ENCODE data around the gene SPTB. TPM values are rescaled to one million over a fixed set of nuclear protein-coding genes. Genes with fewer than 3 reads are reported as not detected.

Gene SPTB
- total RNA-seq, 1 donor from 2014 or later = 3.0 TPM

DNA sequence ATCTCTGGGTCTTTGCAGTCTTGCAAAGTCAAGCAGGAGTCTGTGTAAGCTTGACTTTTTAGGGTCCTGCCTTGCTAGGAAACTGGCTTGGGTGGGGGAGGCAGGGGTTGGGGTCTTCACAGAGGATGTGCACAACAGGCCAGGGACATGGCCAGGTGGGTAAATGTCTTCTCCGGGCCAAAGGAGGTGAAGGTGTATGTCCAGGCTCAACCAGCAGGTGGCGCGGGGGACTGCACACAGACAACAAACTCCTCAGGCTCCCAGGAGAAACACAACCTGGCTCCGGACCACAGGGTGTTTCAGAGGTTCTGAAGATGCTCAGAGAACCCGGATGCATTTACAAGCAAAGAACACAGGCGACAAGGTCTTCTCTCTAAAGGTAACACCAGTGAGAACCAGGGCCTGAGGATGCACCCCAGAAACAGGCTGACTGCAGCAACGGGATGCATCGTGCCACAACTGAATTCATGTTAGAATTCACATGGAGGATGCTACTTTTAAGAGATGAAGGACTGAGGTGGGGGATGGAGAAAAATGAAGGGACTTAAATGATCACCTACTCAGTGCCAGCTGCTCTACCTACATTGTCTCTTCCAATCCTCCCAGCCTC is 119.5 kb downstream of the SPTB start:
- TF ChIP-seq, protein P1, sequence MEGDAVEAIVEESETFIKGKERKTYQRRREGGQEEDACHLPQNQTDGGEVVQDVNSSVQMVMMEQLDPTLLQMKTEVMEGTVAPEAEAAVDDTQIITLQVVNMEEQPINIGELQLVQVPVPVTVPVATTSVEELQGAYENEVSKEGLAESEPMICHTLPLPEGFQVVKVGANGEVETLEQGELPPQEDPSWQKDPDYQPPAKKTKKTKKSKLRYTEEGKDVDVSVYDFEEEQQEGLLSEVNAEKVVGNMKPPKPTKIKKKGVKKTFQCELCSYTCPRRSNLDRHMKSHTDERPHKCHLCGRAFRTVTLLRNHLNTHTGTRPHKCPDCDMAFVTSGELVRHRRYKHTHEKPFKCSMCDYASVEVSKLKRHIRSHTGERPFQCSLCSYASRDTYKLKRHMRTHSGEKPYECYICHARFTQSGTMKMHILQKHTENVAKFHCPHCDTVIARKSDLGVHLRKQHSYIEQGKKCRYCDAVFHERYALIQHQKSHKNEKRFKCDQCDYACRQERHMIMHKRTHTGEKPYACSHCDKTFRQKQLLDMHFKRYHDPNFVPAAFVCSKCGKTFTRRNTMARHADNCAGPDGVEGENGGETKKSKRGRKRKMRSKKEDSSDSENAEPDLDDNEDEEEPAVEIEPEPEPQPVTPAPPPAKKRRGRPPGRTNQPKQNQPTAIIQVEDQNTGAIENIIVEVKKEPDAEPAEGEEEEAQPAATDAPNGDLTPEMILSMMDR (IDR thresholded peaks at IDR 0.05) = peak; percentile 64
- DNase-seq (peak; percentile 77), ATAC-seq (peak; percentile 32)
- no peaks in the 10 kb centered on the region for H3K36me3 ChIP-seq
- no peak overlapping the region for H3K4me3 ChIP-seq
- H3K4me1 ChIP-seq = peaks cover 39% of the 10 kb centered on the region
- intact Hi-C loops (cut with DNase I) = loop anchor here (5.0 kb wide), 1 partner anchor 88 kb away; no protein-coding TSS in a partner anchor
- no peak overlapping the region for H3K27ac ChIP-seq
- no peaks in the 10 kb centered on the region for H3K9me3 ChIP-seq
- H3K27me3 ChIP-seq = no peaks in the 10 kb centered on the region

- intact Hi-C loops (cut with DNase I) = no loop called here
- ATAC-seq (no peak), DNase-seq (no peak)
- Histone ChIP-seq H3K27me3 (no peaks in the 10 kb centered on the region), H3K9me3 (no peaks in the 10 kb centered on the region), H3K4me3 (no peak overlapping the region), H3K27ac (no peak overlapping the region), H3K4me1 (peaks cover 39% of the 10 kb centered on the region), H3K36me3 (no peaks in the 10 kb centered on the region)
- TF ChIP-seq, protein P1 (IDR thresholded peaks at IDR 0.05) = no peak
These were observed 120.2 kb downstream of the SPTB start for GRCh38 chr14:64759555-64759938.

- H3K4me3 ChIP-seq = no peak overlapping the region
- H3K4me1 ChIP-seq = peaks cover 36% of the 10 kb centered on the region
- H3K9me3 ChIP-seq = no peaks in the 10 kb centered on the region
- H3K36me3 ChIP-seq = no peaks in the 10 kb centered on the region
- TF ChIP-seq, protein P1 (IDR thresholded peaks at IDR 0.05) = no peak
- peak overlapping the region; percentile 42 for H3K27ac ChIP-seq
- intact Hi-C loops (cut with DNase I) = no loop called here
- no peaks in the 10 kb centered on the region for H3K27me3 ChIP-seq
- no peak for DNase-seq
- peak; percentile 21 for ATAC-seq
These were observed 120.8 kb downstream of the SPTB start for GRCh38 chr14:64758691-64759554.

- peaks cover 36% of the 10 kb centered on the region for H3K4me1 ChIP-seq
- TF ChIP-seq, protein P1 (IDR thresholded peaks at IDR 0.05) = no peak
- peak overlapping the region; percentile 42 for H3K27ac ChIP-seq
- intact Hi-C loops (cut with DNase I) = no loop called here
- H3K27me3 ChIP-seq = no peaks in the 10 kb centered on the region
- DNase-seq (no peak), ATAC-seq (peak; percentile 77)
- H3K36me3 ChIP-seq = no peaks in the 10 kb centered on the region
- H3K9me3 ChIP-seq = no peaks in the 10 kb centered on the region
- H3K4me3 ChIP-seq = no peak overlapping the region
These were observed 121.6 kb downstream of the SPTB start for GRCh38 chr14:64758025-64758521.

DNA sequence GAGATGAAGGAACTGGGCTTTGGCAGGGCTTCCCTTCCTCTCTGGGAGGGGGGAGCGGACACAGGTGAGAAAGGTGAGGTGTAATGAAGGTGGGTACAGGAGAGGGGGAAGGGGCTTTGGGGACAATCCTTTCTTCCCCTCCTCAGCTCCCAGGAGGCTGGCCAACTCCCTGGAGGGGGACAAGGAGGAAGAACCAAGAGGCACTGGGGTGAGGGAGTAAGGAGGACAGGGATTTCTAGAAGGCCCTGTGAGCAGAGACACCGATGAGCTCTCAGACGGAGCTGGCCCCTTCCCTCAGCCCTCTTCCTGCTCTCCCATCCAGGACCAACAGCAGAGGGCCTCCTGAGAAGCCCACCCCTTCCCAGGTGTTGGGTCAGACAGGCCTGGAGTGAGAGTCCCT is 122.1 kb downstream of the SPTB start:
- intact Hi-C loops (cut with DNase I) = no loop called here
- Histone ChIP-seq H3K36me3 (no peaks in the 10 kb centered on the region), H3K4me3 (no peak overlapping the region), H3K27ac (peak overlapping the region; percentile 42), H3K9me3 (no peaks in the 10 kb centered on the region), H3K4me1 (peaks cover 33% of the 10 kb centered on the region), H3K27me3 (no peaks in the 10 kb centered on the region)
- ATAC-seq (no peak), DNase-seq (no peak)
- TF ChIP-seq, protein P1 (IDR thresholded peaks at IDR 0.05) = no peak
